OCI-LY7 (cell line): ENCODE results near the gene FAM216A. TPM values are rescaled to one million over a fixed set of nuclear protein-coding genes. Genes with fewer than 3 reads are reported as not detected.

Experiments used
- BruUV-seq: library from RNA; stranded (reverse); fragments of 400-500 nt; replicated peaks from 2 replicates; lab custom pipeline; 2021; lab: Mats Ljungman, UMichigan
- CTCF ChIA-PET: fragments of 300-600 bp; sonication (Branson Sonifier 250); formaldehyde crosslinking; loops from one replicate; lab custom pipeline; 2022; ENCODE audit warnings: antibody characterized with exemption; ENCODE audit not compliant: unreplicated experiment; lab: Charles Lee
- POLR2A ChIA-PET: fragments of 300-600 bp; sonication (Branson Sonifier 250); formaldehyde crosslinking; loops from one replicate; lab custom pipeline; 2022; ENCODE audit warnings: antibody characterized with exemption; lab: Charles Lee
- DNase-seq: peaks from one replicate; pipeline ENCODE4 v3.0.0-alpha.2; 2015; ENCODE audit warnings: low spot score
- H2AFZ ChIP-seq: fragments of 200-600 bp; sonication (generic), shearing (Covaris generic); 2 replicates; pipeline ENCODE4 v1.6.1; 2014; ENCODE audit warnings: mild to moderate bottlenecking, antibody characterized with exemption, low read length, moderate library complexity
- H3K27ac ChIP-seq: fragments of 200-600 bp; sonication (generic); 2 replicates; pipeline ENCODE4 v1.5.1; 2014; ENCODE audit warnings: mixed run types, low read depth, mild to moderate bottlenecking, moderate library complexity, low read length, inconsistent platforms; ENCODE audit not compliant: poor library complexity, severe bottlenecking
- H3K36me3 ChIP-seq: fragments of 200-600 bp; sonication (generic); 2 replicates; pipeline ENCODE4 v1.6.1; 2014; ENCODE audit warnings: mild to moderate bottlenecking, antibody characterized with exemption, low read length, moderate library complexity, mixed read lengths; ENCODE audit not compliant: insufficient read depth
- H3K4me1 ChIP-seq: fragments of 200-600 bp; sonication (generic); 2 replicates; pipeline ENCODE4 v1.5.1; 2014; ENCODE audit warnings: mild to moderate bottlenecking, low read length; ENCODE audit not compliant: insufficient read depth, poor library complexity, severe bottlenecking
- H3K4me2 ChIP-seq: fragments of 200-600 bp; sonication (generic); 2 replicates; pipeline ENCODE4 v1.6.1; 2014; ENCODE audit warnings: mild to moderate bottlenecking, low read length
- H3K4me3 ChIP-seq: fragments of 200-600 bp; sonication (generic); 2 replicates; pipeline ENCODE4 v1.5.1; 2014; ENCODE audit warnings: mild to moderate bottlenecking, low read depth, low read length; ENCODE audit not compliant: poor library complexity, severe bottlenecking
- H3K79me2 ChIP-seq: fragments of 200-600 bp; sonication (generic); 2 replicates; pipeline ENCODE4 v1.6.1; 2016; ENCODE audit warnings: low read depth, mild to moderate bottlenecking, low read length, moderate library complexity, mixed read lengths; ENCODE audit not compliant: insufficient read depth
- H3K9me2 ChIP-seq: fragments of 200-600 bp; sonication (generic); 2 replicates; pipeline ENCODE4 v1.6.1; 2016; ENCODE audit warnings: mild to moderate bottlenecking, low read length, mixed read lengths; ENCODE audit not compliant: insufficient read depth
- H3K9me3 ChIP-seq: fragments of 200-600 bp; sonication (generic); 2 replicates; pipeline ENCODE4 v1.6.1; 2014; ENCODE audit warnings: mild to moderate bottlenecking, mixed run types, low read length, mixed read lengths
- H4K20me1 ChIP-seq: fragments of 200-600 bp; sonication (generic); 2 replicates; pipeline ENCODE4 v1.6.1; 2014; ENCODE audit warnings: mild to moderate bottlenecking, antibody characterized with exemption, low read length, moderate library complexity, mixed read lengths; ENCODE audit not compliant: insufficient read depth
- CTCF ChIP-seq: fragments of 200-600 bp; sonication (generic); conservative IDR thresholded peaks from 2 replicates; pipeline ENCODE4 v1.5.1; 2014; ENCODE audit warnings: mild to moderate bottlenecking, antibody characterized with exemption, low read length, moderate library complexity, mixed read lengths
- EZH2phosphoT487 ChIP-seq: fragments of 200-600 bp; sonication (generic); IDR thresholded peaks from 2 replicates; pipeline ENCODE4 v1.6.1; 2018; ENCODE audit warnings: low read depth, borderline replicate concordance, mild to moderate bottlenecking, mixed run types, antibody characterized with exemption, low read length, moderate library complexity, mixed read lengths
- intact Hi-C: fragments of 100-400 bp; cut with micrococcal nuclease; formaldehyde crosslinking; loops from one replicate; pipeline ENCODE4 v1.10.0; 2022; ENCODE audit not compliant: unreplicated experiment
- total RNA-seq, 2 experiments: library from RNA; depleted of rRNA in 1 of 2; stranded (reverse); fragments of >200 nt in 1 of 2; shearing (Covaris generic) in 1 of 2; gene quantifications; 2 replicates each; pipeline ENCODE4 v1.2.3, GENCODE V29; 2014 to 2022

Gene FAM216A
- total RNA-seq, 2 experiments from 2014 or later: 62.4 to 62.5 TPM

- Histone ChIP-seq H3K4me3 (peak within 1 kb of the TSS; percentile 93), H3K36me3 (peaks cover 26% of the 10 kb centered on the region), H3K27ac (peak within 1 kb of the TSS; percentile 80), H3K9me3 (no peaks in the 10 kb centered on the region), H3K79me2 (peaks cover 44% of the 10 kb centered on the region), H3K4me2 (peak within 1 kb of the TSS; percentile 67), H3K4me1 (peaks cover 29% of the 10 kb centered on the region), H2AFZ (peak within 1 kb of the TSS; percentile 89), H4K20me1 (no peaks in the 10 kb centered on the region), H3K9me2 (no peaks in the 10 kb centered on the region)
- intact Hi-C loops: loop anchor here (1.0 to 2.0 kb wide), 2 partner anchors 34 to 51 kb away; partner anchors contain the start of genes ARPC3, FAM216A and GPN3
- TF ChIP-seq EZH2phosphoT487: no peak
- TF ChIP-seq CTCF: 0 out of 2 replicates have a peak, but pooled peaks have one; percentile 4
- POLR2A ChIA-PET: interaction anchor here (0.6 to 2.1 kb wide), 7 partner anchors 13 to 104 kb away, joined by 3 to 9 read pairs (median 3); partner anchors contain the start of gene ARPC3
- CTCF ChIA-PET: no interaction called here
- peak; percentile 99 for DNase-seq
- BruUV-seq: TSS peak; percentile 95
Measured at GRCh38 chr12:110501752-110502738, 33.4 kb downstream of the FAM216A start, which contains the start of the genes RAD9B and VPS29. RAD9B (plus strand) TSS chr12:110502331; CDS start chr12:110502338, 7 bp downstream. VPS29 (minus strand) TSS chr12:110502111; CDS start chr12:110502051, 60 bp downstream.

- 0 out of 2 replicates have a peak overlapping the region, but pooled peaks have one; percentile 16 for H2AFZ ChIP-seq
- peaks cover 29% of the 10 kb centered on the region for H3K4me1 ChIP-seq
- ChIA-PET CTCF (interaction anchor here (0.6 to 1.0 kb wide), 2 partner anchors 10 to 35 kb away, joined by 3 to 4 read pairs; partner anchors contain the start of gene FAM216A), POLR2A (interaction anchor here (0.5 to 1.3 kb wide), 7 partner anchors 11 to 453 kb away, joined by 3 to 4 read pairs (median 3); no protein-coding TSS in a partner anchor)
- H3K4me3 ChIP-seq: no peak overlapping the region
- no peaks in the 10 kb centered on the region for H4K20me1 ChIP-seq
- intact Hi-C loops: loop anchor here (2.0 kb wide), 1 partner anchor 53 kb away; the partner anchor contains the start of gene ARPC3
- no peak for DNase-seq
- H3K79me2 ChIP-seq: peaks cover 33% of the 10 kb centered on the region
- no peaks in the 10 kb centered on the region for H3K9me3 ChIP-seq
- peaks cover 14% of the 10 kb centered on the region; the same call in 1 of the 2 replicates for H3K36me3 ChIP-seq
- TF ChIP-seq EZH2phosphoT487 (no peak), CTCF (no peak)
- no peak overlapping the region for H3K4me2 ChIP-seq
- no TSS peak for BruUV-seq
- no peak overlapping the region for H3K27ac ChIP-seq
- no peaks in the 10 kb centered on the region for H3K9me2 ChIP-seq
Measured at GRCh38 chr12:110503432-110503831, 34.8 kb downstream of the FAM216A start.
